NCI-H1417 (cell line): Measurements from ENCODE around the gene SPANXN4.

ENCODE experiments used
- DNase-seq, 3 experiments: peaks; one replicate each; lab custom pipeline; 2025; lab: John Stamatoyannopoulos, UW

The SPANXN4 gene

GRCh38 chrX:143025628-143026027, at the start of gene SPANXN4:
Gene SPANXN4 (plus strand): TSS chrX:143025928. CDS start chrX:143026015, 87 bp downstream.
- DNase-seq, result no peak

DNA sequence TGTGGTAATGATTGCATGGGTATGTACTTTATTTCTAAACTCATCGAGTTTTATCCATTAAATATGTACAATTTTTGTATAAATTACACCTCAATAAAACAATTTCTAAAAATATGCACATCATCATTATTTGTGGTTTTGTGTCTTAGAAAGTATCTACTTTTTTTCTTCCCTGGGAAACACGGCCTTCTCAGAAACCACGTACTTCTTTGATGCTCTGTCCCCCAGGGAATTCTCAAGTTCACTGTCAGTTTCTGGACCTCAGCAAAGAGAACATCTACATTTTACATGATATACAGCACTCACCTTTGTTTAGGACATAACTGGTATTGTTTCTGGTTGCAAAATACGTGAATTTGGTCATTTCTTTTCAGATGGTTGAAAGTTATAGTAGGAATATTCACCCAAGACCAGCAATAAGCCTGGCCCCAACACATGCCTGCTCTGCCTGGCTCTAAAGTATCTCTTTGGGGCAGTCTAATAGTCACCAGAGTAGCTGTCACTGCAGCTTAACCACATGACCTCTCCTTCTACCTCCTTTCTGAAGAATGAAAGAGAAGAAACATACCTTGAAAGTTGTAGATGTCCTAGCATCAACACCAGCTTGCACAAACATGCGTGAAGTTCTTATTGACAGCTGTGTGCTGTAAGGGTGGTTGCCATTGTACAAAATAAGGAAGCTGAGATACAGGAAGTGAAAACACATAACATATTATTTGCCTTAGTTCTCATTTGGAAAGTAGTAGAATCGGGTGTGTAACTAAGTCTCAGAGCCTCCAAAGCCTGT, 48.4 kb upstream of the SPANXN4 start:
- no peak for DNase-seq

GRCh38 chrX:142978130-142978684, 47.5 kb upstream of the SPANXN4 start:
- no peak for DNase-seq

DNA sequence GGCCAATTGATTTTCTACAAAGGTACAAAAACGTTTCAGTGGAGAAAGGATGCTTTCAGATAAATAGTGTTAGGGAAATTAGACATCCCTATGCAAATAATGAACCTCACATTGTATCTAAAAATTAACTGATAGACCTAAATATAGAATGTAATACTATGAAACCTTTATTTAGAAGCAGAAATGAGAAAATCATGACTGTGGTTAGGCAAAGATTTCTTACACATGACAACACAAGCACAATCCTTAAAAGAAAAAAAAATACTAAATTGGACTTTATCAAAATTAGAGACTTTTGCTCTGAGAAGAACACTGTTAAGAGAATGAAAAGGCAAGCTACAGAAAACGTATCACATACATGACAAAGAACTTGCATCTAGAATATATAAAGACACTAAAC, 43.0 kb upstream of the SPANXN4 start:
- DNase-seq, result no peak

GRCh38 chrX:142994988-142995387, 30.7 kb upstream of the SPANXN4 start:
- no peak for DNase-seq

- no peak for DNase-seq
Measured at GRCh38 chrX:142998447-142999198, 27.1 kb upstream of the SPANXN4 start.

DNA sequence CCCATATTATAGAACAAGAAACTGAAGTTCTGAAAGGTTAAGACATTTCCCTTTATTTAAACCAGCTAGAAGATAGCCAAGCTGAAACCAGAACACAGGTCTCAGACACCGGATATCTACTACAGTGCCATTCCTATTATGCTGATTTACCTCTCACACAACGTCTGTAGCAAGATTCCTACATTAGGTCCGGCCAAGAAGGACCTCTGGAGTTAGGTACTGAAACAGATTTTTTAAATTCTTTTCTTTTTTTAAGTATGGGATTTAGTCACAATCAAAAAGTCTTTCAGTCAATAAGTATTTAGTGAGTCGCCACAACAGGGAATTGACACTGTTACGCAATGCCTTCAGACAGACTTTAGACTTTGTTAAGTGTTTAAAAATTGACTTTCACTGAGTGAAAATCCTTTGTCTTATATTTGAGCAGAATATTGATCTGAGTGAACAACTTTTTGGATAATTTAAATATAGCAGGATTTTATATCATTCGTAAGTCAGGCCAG, 26.5 kb upstream of the SPANXN4 start:
- no peak for DNase-seq

DNA sequence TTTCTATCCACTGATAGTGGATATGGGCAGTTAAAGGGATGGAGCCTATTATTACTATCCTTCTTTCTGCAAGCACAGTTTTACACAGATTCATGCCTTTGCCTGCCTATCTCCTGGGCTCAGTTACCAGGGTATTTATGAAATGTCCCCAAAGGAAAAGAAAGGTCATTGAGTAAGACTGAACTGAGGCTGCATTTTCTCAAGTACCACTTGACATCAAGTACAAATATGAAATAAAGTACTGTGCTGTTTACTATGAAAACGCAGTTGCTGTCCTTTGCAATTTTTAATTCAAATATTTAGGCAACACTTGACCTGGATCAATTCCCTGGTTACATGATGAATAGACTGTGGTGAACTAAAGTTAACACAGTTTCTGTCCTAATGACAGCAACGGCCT, 23.5 kb upstream of the SPANXN4 start:
- peak in 1 of 3 experiments; percentile 17 for DNase-seq

GRCh38 chrX:143017272-143017671, 8.5 kb upstream of the SPANXN4 start:
- no peak for DNase-seq

GRCh38 chrX:143027275-143027674, 1.5 kb downstream of the SPANXN4 start:
- peak in 2 of 3 experiments; percentile 4 to 16 for DNase-seq

GRCh38 chrX:143047511-143047910, 21.8 kb downstream of the SPANXN4 start:
- DNase-seq, result no peak

- peak in 2 of 3 experiments; percentile 51 to 84 for DNase-seq
Measured at GRCh38 chrX:143058120-143058519, 32.4 kb downstream of the SPANXN4 start.

DNA sequence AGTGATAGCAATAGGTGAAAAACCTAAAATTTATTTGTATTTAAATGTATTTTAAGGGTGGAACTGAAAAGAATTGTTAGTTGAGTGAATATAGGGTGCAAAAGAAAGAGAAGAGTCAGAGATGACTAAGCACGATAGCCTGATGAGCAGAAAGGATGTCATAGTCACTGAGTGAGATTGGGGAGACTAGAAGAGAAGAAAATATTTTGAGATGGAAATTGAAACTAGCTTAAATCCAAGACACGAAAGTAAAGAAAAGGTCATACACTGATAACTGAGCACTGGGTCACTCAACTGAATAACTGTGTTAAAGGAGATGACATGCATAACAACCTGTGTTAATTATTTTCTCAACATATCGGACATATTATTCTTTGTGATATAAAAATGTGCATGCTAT, 55.5 kb downstream of the SPANXN4 start:
- DNase-seq, result no peak

DNA sequence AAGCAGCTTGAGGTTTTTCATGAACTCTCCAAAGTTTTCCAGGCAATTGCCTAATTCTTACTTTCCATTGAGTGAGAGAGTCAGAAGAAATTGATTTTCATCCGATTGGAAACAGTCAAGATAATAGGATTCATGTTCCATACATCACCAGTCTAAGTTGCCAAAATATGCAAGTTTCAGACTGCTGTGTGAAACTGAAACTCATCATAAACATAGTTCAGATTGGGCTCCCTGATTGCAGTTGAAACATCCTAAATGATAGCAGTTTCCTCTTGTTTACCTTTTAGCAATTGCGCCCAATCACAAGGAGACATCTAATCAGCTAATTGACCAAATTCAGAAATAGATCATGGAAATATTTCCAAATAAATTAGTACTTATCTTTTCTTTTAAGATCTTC, 56.8 kb downstream of the SPANXN4 start:
- DNase-seq, result no peak
